H1 (cell line): ENCODE measurements around the gene STAT1. TPM values are rescaled to one million over a fixed set of nuclear protein-coding genes. Genes with fewer than 3 reads are reported as not detected.

Source experiments
- CTCF ChIA-PET: fragments of 300-600 bp; sonication (Branson Sonifier 250); formaldehyde crosslinking; loops from one replicate; lab custom pipeline; 2021; ENCODE audit not compliant: partially characterized antibody; lab: Charles Lee
- POLR2A ChIA-PET: fragments of 300-600 bp; sonication (Branson Sonifier 250); formaldehyde crosslinking; loops from one replicate; lab custom pipeline; 2021; ENCODE audit warnings: inconsistent platforms; ENCODE audit not compliant: partially characterized antibody; lab: Charles Lee
- DNase-seq, 2 experiments: peaks; one replicate each; pipeline versions ENCODE4 v3.0.0 to v3.0.0-alpha.2; 2010 to 2022; ENCODE audit warnings: low spot score in 2 of 2, low read depth in 1 of 2, mixed read lengths in 1 of 2
- FAIRE-seq: peaks from 2 replicates; lab custom pipeline; 2011; peaks lifted over from hg19 to GRCh38; lab: Jason Lieb, UNC
- H2AFZ ChIP-seq: 2 replicates; pipeline ENCODE4 v1.8.1; 2012; ENCODE audit warnings: low read length, inconsistent platforms
- H2AK5ac ChIP-seq: 2 replicates; pipeline ENCODE4 v1.6.1; 2013; ENCODE audit warnings: low read depth, low read length
- H2BK120ac ChIP-seq: replicated peaks from 2 replicates; pipeline ENCODE3; 2013; ENCODE audit warnings: low read depth, low read length, inconsistent platforms
- H2BK12ac ChIP-seq: 2 replicates; pipeline ENCODE4 v1.6.1; 2013; ENCODE audit warnings: low read depth, low read length
- H2BK15ac ChIP-seq: 2 replicates; pipeline ENCODE4 v1.6.1; 2013; ENCODE audit warnings: low read length
- H2BK20ac ChIP-seq: 2 replicates; pipeline ENCODE4 v1.6.1; 2013; ENCODE audit warnings: low read length
- H2BK5ac ChIP-seq: 2 replicates; pipeline ENCODE4 v1.6.1; 2013; ENCODE audit warnings: low read depth, low read length
- H3K14ac ChIP-seq: 2 replicates; pipeline ENCODE4 v1.6.1; 2013; ENCODE audit warnings: inconsistent platforms; ENCODE audit not compliant: insufficient read length
- H3K18ac ChIP-seq: 2 replicates; pipeline ENCODE4 v1.6.1; 2013; ENCODE audit warnings: low read length; ENCODE audit errors: extremely low read depth
- H3K23ac ChIP-seq: 2 replicates; pipeline ENCODE4 v1.6.1; 2013; ENCODE audit warnings: inconsistent platforms; ENCODE audit not compliant: insufficient read length
- H3K23me2 ChIP-seq: 2 replicates; pipeline ENCODE4 v1.6.1; 2013; ENCODE audit warnings: low read depth, low read length
- H3K27ac ChIP-seq: 2 replicates; pipeline ENCODE4 v1.6.1; 2011; ENCODE audit warnings: low read depth, low read length, inconsistent platforms
- H3K27me3 ChIP-seq, 4 experiments: replicated peaks in 1 of 4; 1 replicate in 1 of 4; 2 replicates in 3 of 4; pipeline versions ENCODE4 v1.6.1 to v1.8.1; 2011 to 2013; ENCODE audit warnings: low read length in 3 of 4, mild to moderate bottlenecking in 3 of 4, inconsistent platforms in 2 of 4, mixed read lengths in 2 of 4, moderate library complexity in 1 of 4; ENCODE audit not compliant: control insufficient read depth in 3 of 4, insufficient read depth in 3 of 4; ENCODE audit errors: extremely low read depth in 1 of 4
- H3K36me3 ChIP-seq, 4 experiments: 2 replicates each; pipeline versions ENCODE4 v1.6.1 to v1.8.1; 2011 to 2013; ENCODE audit warnings: mild to moderate bottlenecking in 4 of 4, low read length in 3 of 4, moderate library complexity in 2 of 4, control low read depth in 1 of 4, inconsistent platforms in 1 of 4; ENCODE audit not compliant: insufficient read depth in 4 of 4, control insufficient read depth in 2 of 4
- H3K4ac ChIP-seq: replicated peaks from 2 replicates; pipeline ENCODE3; 2013; ENCODE audit warnings: low read length, low read depth, mixed read lengths, inconsistent platforms; ENCODE audit not compliant: insufficient read length
- H3K4me1 ChIP-seq, 4 experiments: replicated peaks in 1 of 4; 1 replicate in 1 of 4; 2 replicates in 3 of 4; pipeline versions ENCODE4 v1.6.1 to v1.8.1; 2011 to 2013; ENCODE audit warnings: low read length in 3 of 4, inconsistent platforms in 2 of 4, mixed read lengths in 1 of 4; ENCODE audit not compliant: insufficient read depth in 4 of 4, control insufficient read depth in 3 of 4
- H3K4me2 ChIP-seq, 2 experiments: 2 replicates each; pipeline versions ENCODE4 v1.6.1 to v1.8.1; 2011 to 2013; ENCODE audit warnings: low read depth in 2 of 2, low read length in 2 of 2, control low read depth in 1 of 2, inconsistent platforms in 1 of 2, mild to moderate bottlenecking in 1 of 2; ENCODE audit not compliant: insufficient read depth in 1 of 2
- H3K4me3 ChIP-seq, 4 experiments: fragments of 200-600, 300-600 bp in 1 of 4; sonication (generic), shearing (Covaris generic), sonication (Bioruptor Twin) in 1 of 4; 2 replicates each; pipeline versions ENCODE4 v1.5.1 to v1.8.1; 2011 to 2016; ENCODE audit warnings: low read length in 4 of 4, low read depth in 3 of 4, control low read depth in 2 of 4, inconsistent platforms in 2 of 4, mild to moderate bottlenecking in 2 of 4, mixed read lengths in 1 of 4, moderate library complexity in 1 of 4; ENCODE audit not compliant: insufficient read depth in 2 of 4; ENCODE audit errors: extremely low read depth in 1 of 4
- H3K56ac ChIP-seq: replicated peaks from 2 replicates; pipeline ENCODE3; 2013; ENCODE audit warnings: low read depth, mild to moderate bottlenecking, mixed read lengths, low read length, inconsistent platforms; ENCODE audit not compliant: insufficient read length
- H3K79me1 ChIP-seq: 2 replicates; pipeline ENCODE4 v1.6.1; 2013; ENCODE audit warnings: low read depth, low read length, control low read depth
- H3K79me2 ChIP-seq, 2 experiments: 2 replicates each; pipeline versions ENCODE4 v1.6.1 to v1.8.1; 2012 to 2013; ENCODE audit warnings: low read length in 2 of 2, mild to moderate bottlenecking in 2 of 2, inconsistent platforms in 1 of 2; ENCODE audit not compliant: insufficient read depth in 2 of 2, control insufficient read depth in 1 of 2
- H3K9ac ChIP-seq, 4 experiments: replicated peaks in 1 of 4; 1 replicate in 1 of 4; 2 replicates in 3 of 4; pipeline versions ENCODE4 v1.6.1 to v1.8.1; 2011 to 2013; ENCODE audit warnings: low read depth in 3 of 4, low read length in 3 of 4, control low read depth in 2 of 4, mild to moderate bottlenecking in 2 of 4, moderate library complexity in 2 of 4, inconsistent platforms in 1 of 4; ENCODE audit errors: extremely low read depth in 1 of 4
- H3K9me3 ChIP-seq, 2 experiments: 2 replicates each; pipeline versions ENCODE4 v1.6.1 to v1.8.1; 2012 to 2013; ENCODE audit warnings: mild to moderate bottlenecking in 2 of 2, moderate library complexity in 2 of 2, control low read depth in 1 of 2, inconsistent platforms in 1 of 2, low read depth in 1 of 2, low read length in 1 of 2, mixed read lengths in 1 of 2; ENCODE audit not compliant: insufficient read depth in 2 of 2
- H4K20me1 ChIP-seq, 2 experiments: replicated peaks in 1 of 2; 2 replicates each; pipeline versions ENCODE3 to v1.8.1; 2011 to 2013; ENCODE audit warnings: inconsistent platforms in 2 of 2, low read length in 2 of 2, mild to moderate bottlenecking in 1 of 2; ENCODE audit not compliant: insufficient read depth in 2 of 2, control insufficient read depth in 1 of 2
- H4K5ac ChIP-seq: 2 replicates; pipeline ENCODE4 v1.6.1; 2013; ENCODE audit warnings: low read length, low read depth, mixed read lengths, inconsistent platforms; ENCODE audit not compliant: insufficient read length
- H4K8ac ChIP-seq: 2 replicates; pipeline ENCODE4 v1.8.0; 2013; ENCODE audit warnings: mild to moderate bottlenecking, moderate library complexity, low read length, inconsistent platforms; ENCODE audit not compliant: insufficient read depth; ENCODE audit errors: extremely low read depth
- H4K91ac ChIP-seq: replicated peaks from 2 replicates; pipeline ENCODE3; 2013; ENCODE audit warnings: low read length, mixed read lengths, inconsistent platforms; ENCODE audit not compliant: insufficient read length
- MAFK ChIP-seq: IDR thresholded peaks from 2 replicates; pipeline ENCODE4 v1.6.1; 2012; ENCODE audit warnings: low read depth, mild to moderate bottlenecking, improper control_type of control experiment, low read length
- WGBS, 2 experiments: shearing (Covaris generic) in 1 of 2; methylation state at CpG; one replicate each; pipeline versions ENCODE4 v1.1.6 to v1.1.7; 2013 to 2015; ENCODE audit warnings: low lambda C conversion rate in 2 of 2, mixed read lengths in 2 of 2, inconsistent platforms in 1 of 2, low coverage in 1 of 2, missing lambda C conversion rate in 1 of 2; ENCODE audit not compliant: insufficient replicate concordance in 2 of 2, insufficient coverage in 1 of 2, insufficient read length in 1 of 2; ENCODE audit errors: extremely low coverage in 1 of 2, missing lambda C conversion rate in 1 of 2; 5-methylcytosine and 5-hydroxymethylcytosine counted together
- polyA plus RNA-seq, 7 experiments: library from polyadenylated mRNA; depleted of rRNA in 3 of 7; stranded (reverse) in 5 of 7; unstranded in 2 of 7; fragments of >200 nt in 5 of 7; fragments of 200-250 nt in 2 of 7; gene quantifications; 1 replicate in 5 of 7; 2 replicates in 1 of 7; 4 replicates in 1 of 7; pipeline versions ENCODE4 v1.2.1 to v1.2.3, GENCODE V29; 2011 to 2013; ENCODE audit warnings: missing spikeins in 2 of 7, mixed read lengths in 2 of 7
- total RNA-seq: library from RNA; stranded (reverse); fragmentation: NEBNext Ultra II Directional; extraction: Animal tissue kit (Norgen Biotek cat#: 25700); gene quantifications from 2 replicates; pipeline ENCODE4 v1.2.1, GENCODE V29; 2021

The STAT1 gene
- total and polyA plus RNA-seq, 2 of the 8 experiments (the other 6 are each of a cell fraction or from before 2014, with no cell fraction given): 20.3 to 43.0 TPM

GRCh38 chr2:190984595-190984994 lies 29.4 kb downstream of the STAT1 start:
- Histone ChIP-seq H3K18ac (no peak overlapping the region), H2BK12ac (no peak overlapping the region), H3K79me1 (no peaks in the 10 kb centered on the region), H3K79me2 (no peaks in the 10 kb centered on the region), H3K4ac (no peak overlapping the region), H4K8ac (no peak overlapping the region), H3K23me2 (no peaks in the 10 kb centered on the region), H4K91ac (no peak overlapping the region), H4K20me1 (peaks cover 0 to 4% of the 10 kb centered on the region in 2 experiments), H2BK5ac (no peak overlapping the region), H2BK15ac (no peak overlapping the region), H2BK20ac (no peak overlapping the region), H3K27ac (no peak overlapping the region), H3K36me3 (peaks cover 15 to 81% (median 60%) of the 10 kb centered on the region in 4 experiments; a peak in 7 of 8 replicates), H2BK120ac (no peak overlapping the region), H3K23ac (no peak overlapping the region), H3K27me3 (no peaks in the 10 kb centered on the region), H2AFZ (no peak overlapping the region), H3K4me1 (no peaks in the 10 kb centered on the region), H3K4me3 (no peak overlapping the region), H3K4me2 (no peak overlapping the region), H3K9ac (no peak overlapping the region), H2AK5ac (no peak overlapping the region), H4K5ac (no peak overlapping the region), H3K14ac (no peak overlapping the region), H3K56ac (no peak overlapping the region), H3K9me3 (no peaks in the 10 kb centered on the region)
- no peak for FAIRE-seq
- ChIA-PET CTCF (interaction anchor here (0.7 to 2.1 kb wide), 6 partner anchors 10 to 134 kb away, joined by 3 to 6 read pairs (median 4); no protein-coding TSS in a partner anchor), POLR2A (no interaction called here)
- 92% methylated on average over 5 of the region's 5 CpGs; no CpG with 5 or more reads in 1 of the 2 experiments for WGBS, 2 experiments
- no peak for DNase-seq
- TF ChIP-seq MAFK: no peak
